ENCODE results near the gene GJB1. TPM values are rescaled to one million over a fixed set of nuclear protein-coding genes. Genes with fewer than 3 reads are reported as not detected.

Gene GJB1
- total RNA-seq, 2 donors from 2014 or later: 0.16 TPM; not detected in 1

Other genes with a start within 250 kb of the GJB1 start
- gene SNX12, start 154.9 kb upstream of the GJB1 start, total RNA-seq: 10 to 100 TPM; 37.7 to 42.3 TPM
- gene FOXO4, start 127.4 kb upstream of the GJB1 start, total RNA-seq: 10 to 100 TPM in 1 of 2 donors, 1 to 10 TPM in 1; 8.2 to 22.8 TPM
- gene CXorf65, start 116.5 kb upstream of the GJB1 start, total RNA-seq: 10 to 100 TPM in 1 of 2 donors, 1 to 10 TPM in 1; 7.5 to 20.7 TPM
- 100 to 1,000 TPM; 164 to 349 TPM for gene IL2RG, start 111.6 kb upstream of the GJB1 start, total RNA-seq
- 10 to 100 TPM; 57.5 to 86.5 TPM for gene MED12, start 104.6 kb upstream of the GJB1 start, total RNA-seq
- gene NLGN3, start 78.4 kb upstream of the GJB1 start, total RNA-seq: 1 to 10 TPM; 2.1 to 3.6 TPM
- gene ZMYM3, start 30.9 kb downstream of the GJB1 start, total RNA-seq: 10 to 100 TPM in 1 of 2 donors, 1 to 10 TPM in 1; 5.1 to 32.5 TPM
- gene NONO, start 60.4 kb downstream of the GJB1 start, total RNA-seq: 100 to 1,000 TPM; 527 to 606 TPM
- 1 to 10 TPM; 5.8 to 7.8 TPM for gene ITGB1BP2, start 78.5 kb downstream of the GJB1 start, total RNA-seq
- gene TAF1, start 143.1 kb downstream of the GJB1 start, total RNA-seq: 10 to 100 TPM; 38.1 to 43.1 TPM

All from activated naive CD4-positive, alpha-beta T cell treated with anti-CD3 and anti-CD28 coated beads, Interleukin-2, amount 50 U/mL, for 72 hours (primary cell).